ENCODE measurements around the gene CCDC157.
"Not testable (repeated sequence)": the region's sequence is repeated elsewhere in the genome, so short reads cannot be mapped to it uniquely, and the experiment has no call there.

CCDC157 gene

GRCh38 chr22:30326255-30326705, 30.5 kb upstream of the CCDC157 start:
- FAIRE-seq, result no peak

- FAIRE-seq, result no peak
Measured at GRCh38 chr22:30326706-30327362, 30.0 kb upstream of the CCDC157 start, which contains the start of gene TBC1D10A. Gene TBC1D10A, minus strand, starts transcription at chr22:30326941. Its CDS starts 60 bp downstream, at chr22:30326881.

- no peak for FAIRE-seq
Measured at GRCh38 chr22:30327864-30328345, 28.9 kb upstream of the CCDC157 start.

GRCh38 chr22:30328466-30329049, 28.2 kb upstream of the CCDC157 start:
- FAIRE-seq, result no peak

- FAIRE-seq, result no peak
Measured at GRCh38 chr22:30332551-30332950, 24.3 kb upstream of the CCDC157 start.

- FAIRE-seq, result no peak
Measured at GRCh38 chr22:30332994-30333706, 23.7 kb upstream of the CCDC157 start.

- no peak for FAIRE-seq
Measured at GRCh38 chr22:30333707-30334087, 23.1 kb upstream of the CCDC157 start.

GRCh38 chr22:30334646-30335045, 22.2 kb upstream of the CCDC157 start:
- no peak for FAIRE-seq

GRCh38 chr22:30335236-30335635, 21.6 kb upstream of the CCDC157 start:
- no peak for FAIRE-seq

- FAIRE-seq, result no peak
Measured at GRCh38 chr22:30336752-30337460, 19.9 kb upstream of the CCDC157 start.

GRCh38 chr22:30337461-30337778, 19.4 kb upstream of the CCDC157 start:
- no peak for FAIRE-seq

GRCh38 chr22:30338341-30338740, 18.5 kb upstream of the CCDC157 start:
- not testable (repeated sequence) for FAIRE-seq

GRCh38 chr22:30338802-30339201, 18.0 kb upstream of the CCDC157 start:
- no peak for FAIRE-seq

- FAIRE-seq, result no peak
Measured at GRCh38 chr22:30340911-30341685, 15.7 kb upstream of the CCDC157 start.

- FAIRE-seq, result no peak
Measured at GRCh38 chr22:30344447-30345200, 12.2 kb upstream of the CCDC157 start.

GRCh38 chr22:30347255-30347892, 9.4 kb upstream of the CCDC157 start:
- FAIRE-seq, result no peak

GRCh38 chr22:30348404-30348803, 8.4 kb upstream of the CCDC157 start:
- FAIRE-seq, result no peak

GRCh38 chr22:30348809-30349208, 8.0 kb upstream of the CCDC157 start:
- no peak for FAIRE-seq

- FAIRE-seq, result no peak
Measured at GRCh38 chr22:30351226-30351625, 5.6 kb upstream of the CCDC157 start.

- FAIRE-seq, result no peak
Measured at GRCh38 chr22:30354644-30355043, 2.2 kb upstream of the CCDC157 start.

- no peak for FAIRE-seq
Measured at GRCh38 chr22:30357236-30357570, 396 bp downstream of the CCDC157 start.
